ENCODE data around the gene GAGE13.
"Not testable (repeated sequence)": the region's sequence is repeated elsewhere in the genome, so short reads cannot be mapped to it uniquely, and the experiment has no call there.

Gene GAGE13

DNA sequence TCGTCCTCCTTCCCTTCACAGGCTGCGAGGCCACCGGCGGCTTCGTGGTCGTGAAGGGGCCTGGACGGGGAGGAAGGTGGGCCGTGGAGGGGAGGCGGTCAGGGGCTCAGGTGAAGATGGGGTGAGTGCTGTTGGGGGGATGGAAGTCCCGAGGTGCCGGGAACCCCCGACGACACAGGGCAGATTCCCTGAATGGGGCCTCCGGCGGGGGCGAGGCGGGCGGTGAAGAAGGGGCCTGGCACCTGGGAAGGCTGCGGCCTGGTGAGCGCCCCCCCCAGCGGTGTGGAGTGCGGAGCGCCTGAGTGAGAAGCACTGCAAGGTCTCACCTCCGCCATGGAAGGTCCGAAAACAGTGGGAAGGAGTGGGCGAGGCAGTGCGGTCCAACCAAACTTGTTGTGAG lies 9.1 kb upstream of the GAGE13 start:
- H3K4me3 ChIP-seq (ENCODE audit: low read depth, low read length); DNase-seq (ENCODE audit: low read depth): not testable (repeated sequence)

DNA sequence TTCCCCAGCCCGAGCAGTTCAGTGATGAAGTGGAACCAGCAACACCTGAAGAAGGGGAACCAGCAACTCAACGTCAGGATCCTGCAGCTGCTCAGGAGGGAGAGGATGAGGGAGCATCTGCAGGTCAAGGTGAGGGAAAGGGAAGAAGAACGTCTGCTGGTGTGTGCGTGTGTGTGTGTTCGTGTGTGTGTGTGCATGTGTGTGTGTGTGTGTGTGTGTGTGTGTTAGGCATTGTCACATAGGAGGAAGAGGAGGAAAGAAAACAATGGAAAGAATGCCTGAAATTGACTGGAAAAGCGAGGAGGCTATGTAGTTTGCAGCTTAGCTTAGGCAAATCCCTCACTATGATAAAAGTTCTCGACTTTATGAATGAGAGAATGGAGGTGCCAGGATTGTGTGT lies 7.6 kb upstream of the GAGE13 start:
- DNase-seq (ENCODE audit: low read depth); H3K4me3 ChIP-seq (ENCODE audit: low read depth, low read length): not testable (repeated sequence)

DNA sequence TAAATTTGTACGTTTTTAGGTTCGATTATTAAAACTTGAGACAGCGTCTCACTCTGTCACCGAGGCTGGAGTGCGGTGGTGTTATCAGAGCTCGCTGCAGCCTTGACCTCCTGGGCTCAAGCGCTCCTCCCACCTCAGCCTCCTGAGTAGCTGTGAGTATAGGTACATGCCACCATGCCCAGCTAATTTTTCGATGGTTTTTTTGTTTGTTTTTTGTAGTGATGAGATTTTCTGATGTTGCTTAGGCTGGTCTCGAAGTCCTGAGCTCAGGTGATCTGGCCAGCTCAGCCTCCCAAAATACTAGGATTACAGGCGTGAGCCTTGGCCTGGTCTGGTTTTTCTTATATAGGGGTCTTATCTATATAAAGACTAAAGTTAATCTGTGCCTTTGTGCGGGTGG lies 961 bp upstream of the GAGE13 start:
- not testable (repeated sequence) for DNase-seq (ENCODE audit: low read depth)

DNA sequence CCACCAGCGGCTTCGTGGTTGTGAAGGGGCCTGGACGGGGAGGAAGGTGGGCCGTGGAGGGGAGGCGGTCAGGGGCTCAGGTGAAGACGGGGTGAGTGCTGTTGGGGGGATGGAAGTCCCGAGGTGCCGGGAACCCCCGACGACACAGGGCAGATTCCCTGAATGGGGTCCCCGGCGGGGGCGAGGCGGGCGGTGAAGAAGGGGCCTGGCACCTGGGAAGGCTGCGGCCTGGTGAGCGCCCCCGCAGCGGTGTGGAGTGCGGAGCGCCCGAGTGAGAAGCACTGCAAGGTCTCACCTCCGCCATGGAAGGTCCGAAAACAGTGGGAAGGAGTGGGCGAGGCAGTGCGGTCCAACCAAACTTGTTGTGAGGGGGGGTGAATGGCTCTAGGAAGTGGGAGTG lies 459 bp downstream of the GAGE13 start:
- not testable (repeated sequence) for DNase-seq (ENCODE audit: low read depth); H3K4me3 ChIP-seq (ENCODE audit: low read depth, low read length)

More for the DNA sequence above, 961 bp upstream of the GAGE13 start:
- not testable (repeated sequence) for H3K4me3 ChIP-seq (ENCODE audit: low read depth, low read length)

DNA sequence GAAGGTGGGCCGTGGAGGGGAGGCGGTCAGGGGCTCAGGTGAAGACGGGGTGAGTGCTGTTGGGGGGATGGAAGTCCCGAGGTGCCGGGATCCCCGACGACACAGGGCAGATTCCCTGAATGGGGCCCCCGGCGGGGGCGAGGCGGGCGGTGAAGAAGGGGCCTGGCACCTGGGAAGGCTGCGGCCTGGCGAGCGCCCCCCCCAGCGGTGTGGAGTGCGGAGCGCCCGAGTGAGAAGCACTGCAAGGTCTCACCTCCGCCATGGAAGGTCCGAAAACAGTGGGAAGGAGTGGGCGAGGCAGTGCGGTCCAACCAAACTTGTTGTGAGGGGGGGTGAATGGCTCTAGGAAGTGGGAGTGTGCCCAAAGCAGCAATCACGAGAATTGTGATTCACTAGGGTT lies 10.1 kb downstream of the GAGE13 start:
- not testable (repeated sequence) for H3K4me3 ChIP-seq (ENCODE audit: low read depth, low read length); DNase-seq (ENCODE audit: low read depth)

DNA sequence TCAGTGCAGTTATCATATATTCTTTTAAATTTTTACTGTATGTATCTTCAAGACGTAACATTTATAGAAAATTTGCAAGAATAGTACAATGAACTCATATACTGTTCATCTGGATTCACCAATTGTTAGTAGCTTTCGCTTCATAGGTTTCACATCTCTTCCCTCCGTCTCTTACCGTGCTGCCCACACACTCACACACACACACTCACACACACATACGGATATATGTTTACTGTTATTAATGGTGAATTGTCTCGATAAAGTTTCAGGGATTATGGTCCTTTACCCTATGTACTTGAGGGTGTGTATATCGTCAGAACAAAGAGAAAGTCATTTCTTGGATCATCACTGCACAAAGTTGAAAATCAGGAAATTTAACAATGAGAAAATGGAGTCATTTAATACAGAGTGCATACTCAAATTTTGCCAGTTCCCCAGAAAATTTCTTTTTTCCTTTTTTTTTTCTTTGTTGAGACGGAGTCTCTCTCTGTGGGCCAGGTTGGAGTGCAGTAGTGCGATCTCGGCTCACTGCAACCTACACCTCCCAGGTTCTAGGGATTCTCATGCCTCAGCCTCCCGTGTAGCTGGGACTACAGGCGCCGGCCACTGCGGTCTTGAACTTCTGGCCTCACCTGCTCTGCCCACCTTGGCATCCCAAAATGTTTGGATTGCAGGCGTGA lies 13.3 kb downstream of the GAGE13 start:
- DNase-seq (ENCODE audit: low read depth); H3K4me3 ChIP-seq (ENCODE audit: low read depth, low read length): not testable (repeated sequence)

DNA sequence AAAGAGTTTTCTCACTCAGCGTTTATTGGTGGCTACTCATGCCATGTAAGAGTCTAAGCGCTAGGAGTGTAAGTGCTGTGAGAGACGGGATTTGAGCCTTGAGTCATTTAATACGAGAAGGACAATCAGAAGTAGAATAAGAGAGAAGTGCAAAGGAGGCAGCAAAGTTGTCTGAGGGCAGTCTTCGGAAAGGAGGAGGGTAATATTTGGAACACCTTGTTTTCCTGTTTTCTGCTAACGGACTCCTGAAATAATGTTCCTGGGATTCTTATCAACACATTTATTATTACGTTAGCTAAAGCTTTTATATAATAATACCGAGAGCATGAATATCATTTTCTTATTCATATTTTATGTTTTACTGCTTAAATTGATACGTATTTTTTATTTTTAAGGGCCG lies 14.0 kb downstream of the GAGE13 start:
- DNase-seq (ENCODE audit: low read depth); H3K4me3 ChIP-seq (ENCODE audit: low read depth, low read length): not testable (repeated sequence)

DNA sequence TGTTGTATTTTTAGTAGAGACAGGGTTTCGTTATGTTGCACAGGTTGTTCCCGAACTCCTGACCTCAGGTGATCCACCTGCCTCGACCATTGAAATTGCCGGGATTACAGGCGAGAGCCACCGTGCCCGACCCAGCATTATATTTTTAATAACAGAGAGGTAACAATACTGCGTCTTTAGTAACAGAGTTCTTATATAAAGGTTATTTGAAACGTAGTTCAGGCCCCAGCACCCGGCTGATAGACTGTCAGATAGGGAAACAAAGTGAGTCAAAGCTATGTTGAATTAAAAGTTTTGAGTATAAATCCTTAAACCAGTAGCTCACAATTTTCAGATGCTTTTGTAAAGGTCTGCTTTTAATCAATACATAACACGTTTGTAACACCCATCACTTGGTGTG lies 14.8 kb downstream of the GAGE13 start:
- DNase-seq (ENCODE audit: low read depth); H3K4me3 ChIP-seq (ENCODE audit: low read depth, low read length): not testable (repeated sequence)
